Medulla oblongata (tissue), 1 donor: ENCODE results near the gene HEATR9.
A peak's percentile ranks its signal among the peaks of the same experiment; 100 is the strongest.

Source experiments
- DNase-seq: peaks from one replicate; pipeline ENCODE4 v3.0.0-alpha.2; 2015; ENCODE audit errors: extremely low spot score

The HEATR9 gene

DNA sequence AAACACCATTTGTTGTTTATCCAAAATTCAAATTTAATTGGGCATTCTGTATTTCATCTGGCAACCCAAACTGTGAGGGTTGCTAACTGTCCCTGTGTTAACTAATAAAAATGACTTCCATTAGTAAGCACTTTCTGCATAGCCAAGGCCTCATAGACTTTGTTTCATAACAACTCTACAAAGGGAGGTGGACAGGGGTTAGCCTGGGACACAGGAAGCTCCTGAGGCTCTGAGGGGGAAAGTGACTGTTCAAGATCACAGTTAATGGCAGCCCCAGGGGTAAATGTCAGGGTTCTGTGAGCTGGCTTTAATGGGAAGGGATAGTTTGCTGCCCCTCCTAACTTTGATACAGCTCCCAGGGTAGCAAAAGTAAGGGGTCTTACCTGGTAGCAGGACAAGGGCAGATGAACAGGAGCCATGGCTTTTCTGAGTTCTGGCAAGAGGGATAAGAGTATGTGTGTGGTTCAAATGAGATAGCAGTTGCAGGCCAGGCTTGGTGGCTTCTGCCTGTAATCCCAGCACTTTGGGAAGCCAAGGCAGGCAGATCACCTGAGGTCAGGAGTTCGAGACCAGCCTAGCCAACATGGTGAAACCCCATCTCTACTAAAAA, 2.2 kb downstream of the HEATR9 start:
- no peak for DNase-seq

DNA sequence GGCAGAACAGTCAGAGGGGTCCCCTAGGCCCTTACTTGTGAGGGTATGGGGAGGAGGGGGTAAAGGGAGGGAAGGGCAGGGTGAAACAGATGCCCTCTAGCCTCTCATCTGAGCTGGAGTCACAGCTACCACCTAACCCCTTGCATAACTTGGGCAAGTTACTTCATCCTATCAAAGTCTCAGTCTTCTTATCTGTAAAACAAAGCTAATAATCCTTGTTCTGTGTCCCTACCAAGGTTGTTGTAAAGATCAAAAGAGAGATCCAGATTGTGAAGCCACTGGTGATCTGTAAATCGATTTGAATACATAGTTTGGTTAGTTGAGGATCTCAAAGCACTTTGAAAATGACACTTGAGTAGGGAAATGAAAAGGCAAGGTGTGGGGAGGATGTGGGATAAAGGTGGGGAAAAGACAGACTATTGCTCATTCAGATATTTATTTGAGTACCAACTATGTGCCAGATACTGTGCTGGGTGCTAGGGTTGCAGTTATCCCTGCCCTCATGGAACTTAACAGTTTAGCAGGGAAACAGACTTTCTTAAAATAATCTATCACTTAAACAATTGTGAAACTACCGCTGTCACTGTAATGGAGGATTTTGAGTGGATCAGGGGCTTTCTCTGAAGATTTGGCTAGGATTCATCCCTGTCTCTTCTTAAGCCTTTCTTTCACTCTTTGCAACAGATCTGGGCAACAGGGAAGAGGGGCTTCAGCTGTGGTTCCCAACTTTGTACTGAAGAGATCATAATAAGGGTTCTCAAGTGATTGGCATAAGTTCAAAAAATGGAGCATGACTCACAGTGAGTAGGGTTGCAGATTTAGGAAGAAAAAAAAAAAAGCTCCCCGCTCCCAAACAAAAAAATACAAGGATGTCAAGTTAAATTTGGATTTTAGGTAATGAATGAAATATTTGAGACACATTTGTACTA, 3.0 kb downstream of the HEATR9 start:
- no peak for DNase-seq

DNA sequence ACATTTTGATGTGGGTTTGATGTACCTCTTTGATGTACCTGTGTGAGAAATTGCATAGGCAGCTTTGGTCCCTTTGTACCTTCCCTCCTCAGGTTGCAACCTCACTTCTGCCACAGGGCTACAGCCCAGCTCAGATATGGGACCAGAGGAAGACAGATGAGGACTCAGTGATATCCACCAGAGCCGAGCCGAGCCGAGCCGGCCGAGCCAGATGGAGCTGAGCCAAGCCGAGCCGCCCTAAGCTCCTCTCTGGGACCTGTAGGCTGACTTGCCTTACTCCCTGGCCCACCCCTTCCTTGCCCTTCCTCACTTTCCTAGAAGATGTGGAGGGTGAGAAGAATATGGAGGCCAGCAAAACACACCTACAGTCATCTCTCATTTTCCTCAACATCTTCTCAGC, 3.8 kb downstream of the HEATR9 start:
- no peak for DNase-seq

DNA sequence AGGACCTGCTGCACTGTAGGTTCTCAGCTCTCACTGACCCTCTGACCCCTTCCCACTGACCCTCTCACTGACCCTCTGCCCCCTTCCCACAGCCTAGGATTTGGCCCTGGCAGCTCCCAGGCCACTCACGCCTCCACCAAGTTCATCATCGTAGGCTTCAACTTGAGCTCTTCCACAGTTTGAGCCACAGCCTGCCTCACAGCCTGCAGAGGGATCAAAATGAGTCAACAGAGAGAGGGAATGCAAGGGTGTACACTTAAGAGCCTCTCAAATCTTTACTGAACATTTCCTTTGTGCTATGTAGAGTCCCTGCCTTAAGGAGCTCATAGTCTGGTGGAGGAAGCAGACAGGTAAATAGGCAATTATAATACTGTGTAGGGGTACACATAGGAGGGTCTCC, 12.1 kb downstream of the HEATR9 start:
- no peak for DNase-seq

DNA sequence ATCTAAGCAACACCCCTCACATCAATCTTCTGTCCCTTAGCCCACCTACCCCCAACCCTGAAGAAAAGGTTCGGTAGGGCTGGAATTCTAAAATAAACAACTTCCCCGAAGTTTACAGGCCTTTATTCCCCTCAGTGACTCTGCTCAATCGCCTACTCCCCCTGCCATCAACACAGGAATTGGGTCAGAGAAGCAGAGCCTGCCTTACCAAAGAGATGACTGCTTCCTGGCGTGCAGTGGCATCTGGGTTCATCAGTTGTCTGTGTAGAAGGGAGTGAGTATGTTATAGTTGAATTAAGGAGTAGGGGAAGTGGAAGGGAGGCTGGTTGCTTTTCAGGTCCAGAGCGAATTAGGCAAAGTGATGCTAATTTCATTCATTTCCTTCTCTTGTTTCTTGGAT, 12.7 kb downstream of the HEATR9 start:
- DNase-seq = no peak

DNA sequence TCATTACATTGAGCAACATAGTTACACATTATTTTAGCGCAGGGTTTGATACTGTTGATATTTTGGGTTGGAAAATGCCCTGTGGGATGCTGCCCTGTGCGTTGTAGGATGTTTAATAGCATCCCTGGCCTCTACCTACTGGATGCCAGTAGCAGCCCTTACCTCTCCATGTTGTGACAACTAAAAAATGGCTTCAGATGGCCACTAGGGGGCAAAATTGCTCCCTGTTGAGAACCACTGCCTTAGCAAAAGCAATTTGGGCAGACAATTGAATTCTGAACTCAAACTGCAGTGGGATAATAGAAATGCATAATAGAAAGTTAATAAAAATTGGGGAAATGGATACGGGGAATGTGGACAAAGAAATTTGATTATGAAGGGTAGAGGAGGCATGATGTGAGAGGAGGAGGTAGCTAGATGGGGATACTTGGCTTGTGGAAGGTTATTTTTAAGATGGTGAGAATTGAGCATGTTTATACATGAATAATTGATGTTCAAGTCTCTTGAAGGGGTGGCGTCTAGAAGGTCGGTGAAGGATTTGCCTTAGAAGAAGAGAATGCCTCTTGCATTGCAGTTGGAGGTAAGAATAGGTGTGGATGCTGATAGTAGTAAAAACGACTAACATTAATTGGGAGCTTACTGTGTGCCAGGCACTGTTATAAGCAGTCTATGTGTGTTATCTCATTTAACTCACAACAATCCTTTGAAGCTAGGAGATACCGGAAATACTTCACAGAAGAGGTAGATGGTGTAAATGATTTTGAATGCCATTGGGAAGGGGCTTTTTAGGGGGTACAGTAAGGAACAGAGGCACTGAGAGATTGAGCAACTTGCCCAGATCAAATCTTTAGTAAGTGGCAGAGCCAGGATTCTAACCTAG, 19.0 kb downstream of the HEATR9 start:
- peak; percentile 71 for DNase-seq

DNA sequence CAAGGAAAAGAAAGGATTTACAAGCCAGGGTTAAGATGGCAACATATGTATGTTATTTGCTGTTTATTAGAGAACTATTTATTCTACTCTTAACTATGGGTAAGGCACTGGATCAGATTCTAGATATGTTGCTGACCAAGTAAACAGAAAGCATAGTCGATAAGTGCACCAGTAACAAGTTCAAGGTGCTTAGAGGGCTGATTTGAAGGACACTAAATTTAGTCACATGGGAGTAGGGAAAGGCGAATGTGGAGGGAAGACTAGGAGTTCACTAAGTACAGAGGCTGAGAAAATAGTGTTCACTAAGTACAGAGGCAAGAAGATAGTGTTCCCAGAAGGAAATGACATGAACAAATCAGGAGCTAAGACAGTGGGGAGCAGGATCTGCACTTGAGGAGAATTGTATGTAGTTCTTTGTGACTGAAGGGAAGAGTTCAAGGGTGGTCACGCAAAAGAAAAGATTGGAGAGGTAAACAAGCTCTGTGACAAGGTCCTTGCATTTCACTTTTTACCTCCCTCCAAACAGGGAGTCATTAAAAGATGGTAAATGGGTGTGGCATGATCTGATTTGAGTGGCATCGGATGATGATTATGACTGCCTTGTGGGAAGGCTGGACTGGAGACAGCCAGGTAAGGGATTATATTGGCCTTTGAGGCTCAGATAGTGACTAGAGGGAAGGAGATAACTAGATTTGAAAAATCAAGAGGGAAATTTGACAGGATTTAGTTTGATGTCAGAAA, 20.9 kb downstream of the HEATR9 start:
- no peak for DNase-seq

DNA sequence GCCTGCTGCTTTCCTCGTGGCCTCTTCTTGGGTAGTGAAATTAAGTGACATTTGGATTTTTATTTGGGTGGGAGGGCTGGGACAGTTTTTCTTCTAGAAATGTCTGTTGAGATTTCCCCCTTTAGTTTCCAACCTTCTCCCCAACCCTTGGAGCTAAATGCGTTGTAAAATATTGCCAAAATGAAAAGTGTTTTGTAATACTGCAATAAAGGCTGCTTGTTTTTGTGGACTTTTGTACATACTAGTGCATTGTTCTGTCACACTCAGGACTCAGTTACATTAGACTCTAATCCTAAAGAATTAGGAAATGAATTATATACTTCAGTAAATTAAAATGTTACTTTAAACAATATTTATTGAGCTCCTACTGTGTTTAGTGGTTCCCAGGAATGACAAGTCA, 21.7 kb downstream of the HEATR9 start:
- DNase-seq = peak; percentile 21

DNA sequence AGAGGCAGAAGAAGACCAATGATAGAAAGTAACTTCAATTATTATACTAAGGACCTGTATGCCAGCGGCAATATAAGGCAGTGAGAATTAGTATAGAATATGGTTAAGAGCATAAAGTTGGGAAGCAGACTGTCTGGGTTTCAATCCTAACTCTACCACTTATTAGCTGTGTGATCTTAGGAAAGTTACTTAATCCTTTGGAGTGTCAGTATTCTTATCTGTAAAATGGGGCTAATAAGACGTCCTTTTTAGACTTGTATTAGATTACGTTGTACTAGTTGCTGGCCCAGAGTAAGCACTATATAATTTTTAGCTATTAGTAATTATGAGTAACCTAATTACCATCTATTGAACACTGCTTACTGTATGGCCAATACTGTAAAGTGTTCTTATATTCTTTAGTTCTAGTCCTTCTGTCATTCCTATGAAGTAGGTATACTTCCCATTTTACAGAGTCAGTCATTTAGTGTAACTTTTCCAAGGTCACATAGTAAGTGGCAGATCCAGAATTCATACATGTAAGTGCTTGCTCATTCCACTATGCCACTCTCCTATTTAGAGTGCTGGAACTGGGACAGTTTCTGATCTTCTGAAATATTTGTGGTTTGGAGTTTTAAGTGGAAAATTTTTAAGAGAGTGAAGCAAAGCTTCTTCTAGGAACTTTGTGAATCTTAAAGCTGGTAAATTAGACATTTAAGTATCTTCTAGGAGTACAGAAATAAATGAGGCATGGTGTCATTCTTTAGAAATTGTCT, 22.5 kb downstream of the HEATR9 start:
- DNase-seq = no peak

DNA sequence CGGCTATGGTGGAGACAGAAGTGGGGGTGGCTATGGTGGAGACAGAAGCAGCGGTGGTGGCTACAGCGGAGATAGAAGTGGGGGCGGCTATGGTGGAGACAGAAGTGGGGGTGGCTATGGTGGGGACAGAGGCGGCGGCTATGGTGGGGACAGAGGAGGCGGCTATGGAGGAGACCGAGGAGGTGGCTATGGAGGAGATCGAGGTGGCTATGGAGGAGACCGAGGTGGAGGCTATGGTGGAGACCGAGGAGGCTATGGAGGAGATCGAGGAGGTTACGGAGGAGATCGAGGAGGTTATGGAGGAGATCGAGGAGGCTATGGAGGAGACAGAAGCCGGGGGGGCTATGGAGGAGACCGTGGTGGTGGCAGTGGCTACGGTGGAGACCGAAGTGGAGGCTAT, 24.1 kb downstream of the HEATR9 start:
- no peak for DNase-seq

DNA sequence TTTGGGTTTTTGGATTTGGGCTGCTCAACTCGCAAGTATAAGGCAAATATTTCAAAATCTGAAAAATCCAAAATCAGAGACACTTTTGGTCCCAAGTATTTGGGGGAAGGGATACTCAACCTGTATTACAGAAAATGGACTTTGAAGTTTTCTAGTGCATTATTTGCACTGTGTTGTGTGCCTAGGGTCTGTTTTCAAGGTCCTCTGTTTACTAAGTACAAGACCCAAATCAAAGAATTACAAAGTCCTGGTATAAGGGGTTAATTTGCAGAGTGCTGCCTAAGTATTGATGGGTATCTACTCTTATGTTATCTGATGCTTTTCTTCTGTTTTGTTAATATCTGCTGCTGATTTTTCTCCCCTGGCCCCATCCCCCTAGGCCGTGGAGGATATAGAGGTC, 25.0 kb downstream of the HEATR9 start:
- no peak for DNase-seq

DNA sequence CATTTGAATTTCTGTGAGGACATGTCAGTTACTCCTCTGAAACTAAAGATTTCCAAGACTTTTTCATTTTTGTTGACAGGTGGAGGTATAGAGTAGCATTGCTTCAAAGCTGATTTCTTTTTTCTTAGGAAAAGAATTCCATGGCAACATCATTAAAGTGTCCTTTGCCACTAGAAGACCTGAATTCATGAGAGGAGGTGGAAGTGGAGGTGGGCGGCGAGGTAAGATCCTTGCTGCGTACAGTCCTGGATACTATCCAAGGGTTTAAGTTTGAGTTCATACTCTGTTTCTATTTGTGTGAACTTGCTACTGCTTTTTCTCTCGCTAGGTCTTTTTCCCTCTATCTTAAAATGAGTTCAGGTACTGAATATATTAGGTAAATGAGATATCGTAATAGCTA, 26.5 kb downstream of the HEATR9 start:
- DNase-seq = no peak

DNA sequence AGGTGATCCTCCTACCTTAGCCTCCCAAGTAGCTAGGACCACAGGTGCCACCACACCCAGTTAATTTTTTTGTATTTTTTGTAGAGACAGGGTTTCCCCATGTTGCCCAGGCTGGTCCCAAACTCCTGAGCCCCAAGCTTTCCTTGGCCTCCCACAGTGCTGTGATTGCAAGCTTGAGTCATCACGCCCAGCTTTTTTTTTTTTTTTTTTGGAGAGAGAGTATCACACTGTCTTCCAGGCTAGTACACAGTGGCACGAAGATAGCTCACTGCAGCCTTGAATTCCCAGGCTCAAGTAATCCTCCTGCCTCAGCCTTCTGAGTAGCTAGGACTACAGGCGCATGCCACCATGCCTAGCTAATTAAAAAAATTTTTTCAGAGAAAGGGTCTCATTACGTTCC, 27.2 kb downstream of the HEATR9 start:
- no peak for DNase-seq

DNA sequence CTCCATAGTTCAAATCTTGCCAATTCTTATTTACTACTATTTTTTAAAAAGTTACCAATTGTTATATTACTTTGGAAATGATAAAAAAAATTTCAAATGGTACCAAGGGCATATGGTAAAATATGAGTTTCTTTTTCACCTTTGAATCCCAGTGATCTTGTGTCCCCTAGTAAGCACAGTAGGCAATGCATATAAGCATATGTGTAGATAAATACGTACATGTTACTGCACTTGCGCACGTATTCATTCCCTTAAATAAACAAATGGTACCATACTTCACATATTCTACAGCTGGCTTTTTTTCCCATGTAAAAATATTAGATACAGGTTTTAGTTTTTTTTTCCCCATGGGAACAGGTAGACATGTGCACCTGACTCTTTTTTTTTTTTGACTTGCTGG, 27.6 kb downstream of the HEATR9 start:
- DNase-seq = no peak

DNA sequence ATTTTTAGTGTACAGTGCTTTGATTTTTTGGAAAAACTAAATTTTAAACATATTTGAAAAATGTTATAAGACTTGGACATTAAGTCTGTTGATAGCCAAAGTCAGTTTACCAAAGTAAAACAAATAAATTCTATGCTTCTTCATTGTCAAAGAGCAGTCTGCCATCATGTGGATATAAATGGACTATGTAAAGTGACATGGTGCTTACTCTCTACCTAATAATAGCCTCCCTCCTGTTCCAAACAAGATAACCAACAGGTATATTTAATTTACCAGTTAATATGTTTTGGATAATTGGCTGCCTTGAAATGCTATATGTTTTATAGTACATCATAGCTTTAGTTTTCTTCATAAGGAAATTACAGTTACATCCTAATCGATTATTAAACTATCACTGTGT, 43.5 kb downstream of the HEATR9 start:
- no peak for DNase-seq

DNA sequence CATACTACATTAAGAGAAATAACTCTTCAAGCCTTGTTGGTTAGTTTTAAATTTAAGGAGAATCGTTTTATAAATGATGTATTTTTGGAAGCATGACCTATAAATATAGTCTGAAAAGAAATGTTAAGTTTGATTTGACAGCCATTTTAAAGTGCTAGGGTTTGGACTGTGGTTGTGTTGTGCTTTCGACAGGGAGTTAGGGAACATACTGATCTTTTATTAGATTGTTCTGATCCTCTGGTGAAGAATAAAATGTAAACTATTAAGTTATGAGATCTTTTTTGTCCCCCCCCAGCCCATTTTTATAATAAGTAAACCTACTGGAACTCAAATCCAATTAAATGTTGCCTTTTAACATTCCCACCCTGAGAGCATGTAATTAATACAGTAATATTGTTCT, 47.4 kb downstream of the HEATR9 start:
- no peak for DNase-seq

DNA sequence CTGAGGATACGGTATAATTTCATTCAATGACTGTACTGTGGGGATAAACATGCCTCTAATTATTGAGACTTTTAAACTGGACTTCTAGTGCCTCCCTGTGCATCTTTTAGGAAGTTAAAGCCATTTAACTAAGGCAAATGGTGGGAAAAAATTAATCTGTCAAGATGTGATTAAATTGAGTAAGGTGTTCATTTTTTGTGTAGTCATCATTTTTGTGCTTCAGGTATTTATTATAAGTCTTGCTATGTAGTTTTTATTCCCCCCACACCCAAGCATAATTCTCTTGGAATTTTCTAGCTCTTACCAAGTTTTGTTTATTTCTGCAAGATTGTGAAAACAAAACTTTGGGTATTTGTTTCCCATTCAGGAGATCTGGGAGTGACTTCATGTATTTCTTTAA, 49.2 kb downstream of the HEATR9 start:
- no peak for DNase-seq

DNA sequence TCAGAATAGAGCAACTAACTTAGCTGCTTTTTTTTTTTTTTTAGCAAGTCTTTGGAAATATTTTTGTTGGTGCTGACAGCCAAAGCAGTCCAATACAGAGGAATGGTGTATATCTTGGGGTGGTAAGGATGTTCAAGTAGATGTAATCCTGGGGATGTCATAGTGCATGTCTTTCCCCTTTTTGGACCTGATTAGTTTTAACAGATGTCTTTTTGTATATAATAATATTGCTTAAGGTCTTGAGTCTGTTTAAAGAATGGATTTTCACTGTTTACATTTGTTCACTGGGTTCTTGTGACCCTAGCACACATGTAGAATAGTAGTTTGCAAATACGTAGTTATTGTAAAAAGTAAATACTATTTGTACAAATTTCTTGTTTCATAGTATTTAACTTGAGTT, 51.5 kb downstream of the HEATR9 start:
- DNase-seq = no peak

DNA sequence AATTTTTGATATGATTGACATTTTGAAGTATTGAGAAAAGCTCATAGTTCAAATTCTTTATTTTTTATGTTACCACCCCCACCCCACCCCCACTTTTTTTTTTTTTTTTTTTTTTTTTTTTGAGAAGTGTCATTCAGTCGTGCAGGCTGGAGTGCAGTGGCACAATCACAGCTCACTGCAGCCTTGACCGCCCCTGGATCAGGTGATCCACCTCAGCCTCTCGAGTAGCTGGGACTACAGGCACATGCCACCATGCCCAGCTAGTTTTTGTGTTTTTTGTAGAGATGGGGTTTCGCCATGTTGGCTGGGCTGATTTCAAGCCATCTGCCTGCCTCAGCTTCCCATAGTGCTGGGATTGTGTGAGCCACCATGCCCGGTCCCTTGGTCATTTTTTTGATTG, 52.0 kb downstream of the HEATR9 start:
- no peak for DNase-seq

DNA sequence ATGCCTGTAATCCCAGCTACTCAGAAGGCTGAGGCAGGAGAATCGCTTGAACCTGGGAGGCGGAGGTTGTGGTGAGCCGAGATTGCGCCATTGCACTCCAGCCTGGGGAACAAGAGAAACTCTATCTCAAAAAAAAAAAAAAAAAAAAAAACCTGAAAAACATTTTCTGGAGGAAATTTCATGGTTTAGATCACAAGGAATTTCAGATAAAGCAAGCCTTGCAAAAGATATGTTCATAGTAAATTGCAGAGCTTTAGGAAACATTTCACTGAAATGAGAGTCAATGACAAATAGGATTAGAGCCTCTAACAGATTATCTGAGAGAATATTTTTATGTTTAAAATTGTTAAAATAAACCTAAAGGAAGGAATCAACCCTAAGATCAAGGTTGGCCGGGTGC, 56.2 kb downstream of the HEATR9 start:
- no peak for DNase-seq

DNA sequence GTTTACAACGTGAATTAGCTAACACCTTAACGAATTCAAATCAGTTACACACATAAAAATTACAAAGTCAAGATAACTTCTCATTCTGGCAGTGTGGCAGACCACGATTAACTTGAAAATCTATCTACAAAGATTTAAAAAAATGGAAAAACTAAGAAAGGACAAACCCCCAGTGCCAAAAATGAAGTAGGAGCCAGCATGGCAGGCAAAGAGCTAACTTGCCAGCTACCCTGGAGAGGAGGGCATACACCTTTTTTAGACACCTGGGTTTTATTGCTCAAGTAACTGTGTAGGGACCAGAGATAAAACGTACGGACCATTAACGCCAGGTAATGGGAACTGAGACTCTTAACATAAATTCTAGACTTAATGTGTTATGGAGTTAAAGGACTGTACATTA, 56.9 kb downstream of the HEATR9 start:
- DNase-seq = no peak
